Measurements from ENCODE around the gene PPP1R2C.

DNA sequence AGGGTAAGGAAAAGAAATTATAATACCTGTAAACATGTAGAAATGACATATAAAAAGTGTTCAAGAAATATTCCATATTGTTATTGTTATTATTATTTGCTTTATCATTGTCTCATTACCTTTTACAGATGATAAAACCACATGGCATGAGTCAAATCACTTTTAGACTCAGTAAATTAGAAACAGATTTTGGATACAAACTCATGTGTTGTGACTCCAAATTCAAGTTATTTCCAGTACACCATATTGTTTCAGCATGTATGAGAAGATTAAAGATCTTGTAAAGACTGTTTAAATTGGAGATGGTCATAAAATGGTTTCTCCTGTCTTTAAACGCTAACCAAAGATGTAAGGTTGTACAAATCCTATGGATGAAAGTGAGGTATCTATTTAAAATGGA lies 18.1 kb downstream of the PPP1R2C start:
- no peak for TF ChIP-seq POLR2A (IDR thresholded peaks at IDR 0.05; ENCODE audit: extremely low read depth, insufficient read length)
- TF ChIP-seq, protein P1, sequence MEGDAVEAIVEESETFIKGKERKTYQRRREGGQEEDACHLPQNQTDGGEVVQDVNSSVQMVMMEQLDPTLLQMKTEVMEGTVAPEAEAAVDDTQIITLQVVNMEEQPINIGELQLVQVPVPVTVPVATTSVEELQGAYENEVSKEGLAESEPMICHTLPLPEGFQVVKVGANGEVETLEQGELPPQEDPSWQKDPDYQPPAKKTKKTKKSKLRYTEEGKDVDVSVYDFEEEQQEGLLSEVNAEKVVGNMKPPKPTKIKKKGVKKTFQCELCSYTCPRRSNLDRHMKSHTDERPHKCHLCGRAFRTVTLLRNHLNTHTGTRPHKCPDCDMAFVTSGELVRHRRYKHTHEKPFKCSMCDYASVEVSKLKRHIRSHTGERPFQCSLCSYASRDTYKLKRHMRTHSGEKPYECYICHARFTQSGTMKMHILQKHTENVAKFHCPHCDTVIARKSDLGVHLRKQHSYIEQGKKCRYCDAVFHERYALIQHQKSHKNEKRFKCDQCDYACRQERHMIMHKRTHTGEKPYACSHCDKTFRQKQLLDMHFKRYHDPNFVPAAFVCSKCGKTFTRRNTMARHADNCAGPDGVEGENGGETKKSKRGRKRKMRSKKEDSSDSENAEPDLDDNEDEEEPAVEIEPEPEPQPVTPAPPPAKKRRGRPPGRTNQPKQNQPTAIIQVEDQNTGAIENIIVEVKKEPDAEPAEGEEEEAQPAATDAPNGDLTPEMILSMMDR (IDR thresholded peaks at IDR 0.05; ENCODE audit: low read depth, low read length), result no peak

All from NB4 (cell line).